Stimulated activated CD4-positive, alpha-beta T cell treated with anti-CD3 and anti-CD28 coated beads, Interleukin-4, amount 100 ng/mL, for 1 hour (primary cell): ENCODE measurements around the gene RHOBTB3.
"Not testable (repeated sequence)": the region's sequence is repeated elsewhere in the genome, so short reads cannot be mapped to it uniquely, and the experiment has no call there.

Experiments used
- DNase-seq: peaks from one replicate; pipeline ENCODE4 v3.0.0-alpha.2; 2020

Gene RHOBTB3

GRCh38 chr5:95730730-95731570 lies at the start of gene RHOBTB3:
RHOBTB3 (plus strand) TSS chr5:95731336; CDS start chr5:95731683, 347 bp downstream.
- DNase-seq = peak; percentile 54

- DNase-seq = no peak
Measured at GRCh38 chr5:95682891-95683290, 48.2 kb upstream of the RHOBTB3 start, which contains the start of gene SPATA9. SPATA9 (minus strand) TSS chr5:95682991; CDS start chr5:95682854, 137 bp downstream.

- no peak for DNase-seq
Measured at GRCh38 chr5:95684361-95684760, 46.8 kb upstream of the RHOBTB3 start.

- no peak for DNase-seq
Measured at GRCh38 chr5:95686651-95687050, 44.5 kb upstream of the RHOBTB3 start.

- DNase-seq = no peak
Measured at GRCh38 chr5:95689680-95690079, 41.5 kb upstream of the RHOBTB3 start.

- DNase-seq = no peak
Measured at GRCh38 chr5:95690333-95690732, 40.8 kb upstream of the RHOBTB3 start.

- no peak for DNase-seq
Measured at GRCh38 chr5:95697781-95698681, 33.1 kb upstream of the RHOBTB3 start.

- DNase-seq = no peak
Measured at GRCh38 chr5:95699337-95699736, 31.8 kb upstream of the RHOBTB3 start.

- no peak for DNase-seq
Measured at GRCh38 chr5:95701074-95701473, 30.1 kb upstream of the RHOBTB3 start.

GRCh38 chr5:95704150-95704549 lies 27.0 kb upstream of the RHOBTB3 start:
- no peak for DNase-seq

- not testable (repeated sequence) for DNase-seq
Measured at GRCh38 chr5:95706196-95706595, 24.9 kb upstream of the RHOBTB3 start.

- no peak for DNase-seq
Measured at GRCh38 chr5:95707055-95707454, 24.1 kb upstream of the RHOBTB3 start.

GRCh38 chr5:95707534-95708188 lies 23.5 kb upstream of the RHOBTB3 start:
- not testable (repeated sequence) for DNase-seq

- no peak for DNase-seq
Measured at GRCh38 chr5:95708876-95709275, 22.3 kb upstream of the RHOBTB3 start.

- no peak for DNase-seq
Measured at GRCh38 chr5:95709967-95710650, 21.0 kb upstream of the RHOBTB3 start.

GRCh38 chr5:95710651-95711500 lies 20.3 kb upstream of the RHOBTB3 start:
- not testable (repeated sequence) for DNase-seq

- DNase-seq = no peak
Measured at GRCh38 chr5:95711501-95712346, 19.4 kb upstream of the RHOBTB3 start.

GRCh38 chr5:95712347-95712958 lies 18.7 kb upstream of the RHOBTB3 start:
- peak; percentile 32 for DNase-seq

- not testable (repeated sequence) for DNase-seq
Measured at GRCh38 chr5:95713246-95713645, 17.9 kb upstream of the RHOBTB3 start.
